Epithelial cell of prostate (primary cell): ENCODE results near the gene STIP1.

Experiments used
- DNase-seq: peaks from one replicate; pipeline ENCODE4 v3.0.0-alpha.2; 2011; ENCODE audit warnings: low read depth, low spot score
- H3K27ac ChIP-seq: fragments of 450-650 bp; 2 replicates; pipeline ENCODE4 v1.5.1; 2017; ENCODE audit warnings: mild to moderate bottlenecking

The STIP1 gene

GRCh38 chr11:64192434-64192833, 6.5 kb downstream of the STIP1 start:
- H3K27ac ChIP-seq = no peak overlapping the region
- DNase-seq = no peak

- no peak for DNase-seq
- H3K27ac ChIP-seq = no peak overlapping the region
These were observed 10.7 kb downstream of the STIP1 start for GRCh38 chr11:64196626-64197025.

- no peak overlapping the region for H3K27ac ChIP-seq
- no peak for DNase-seq
These were observed 12.5 kb downstream of the STIP1 start for GRCh38 chr11:64198511-64198910.

- H3K27ac ChIP-seq = no peak overlapping the region
- no peak for DNase-seq
These were observed 15.6 kb downstream of the STIP1 start for GRCh38 chr11:64201543-64201942.

- H3K27ac ChIP-seq = no peak overlapping the region
- DNase-seq = no peak
These were observed 17.0 kb downstream of the STIP1 start for GRCh38 chr11:64202992-64203391.

GRCh38 chr11:64203421-64204079, 17.6 kb downstream of the STIP1 start:
- H3K27ac ChIP-seq = no peak overlapping the region
- no peak for DNase-seq

- no peak overlapping the region for H3K27ac ChIP-seq
- no peak for DNase-seq
These were observed 18.1 kb downstream of the STIP1 start for GRCh38 chr11:64204080-64204440.

- DNase-seq = peak; percentile 66
- H3K27ac ChIP-seq = no peak overlapping the region
These were observed 18.6 kb downstream of the STIP1 start for GRCh38 chr11:64204464-64204989.

GRCh38 chr11:64206457-64207255, 20.7 kb downstream of the STIP1 start, which contains the start of gene FERMT3:
FERMT3 (plus strand) TSS chr11:64206721; CDS start chr11:64207365, 644 bp downstream.
- H3K27ac ChIP-seq = no peak within 1 kb of the TSS
- no peak for DNase-seq

GRCh38 chr11:64207256-64208085, 21.5 kb downstream of the STIP1 start:
- DNase-seq = no peak
- no peak overlapping the region for H3K27ac ChIP-seq

GRCh38 chr11:64208086-64208795, 22.3 kb downstream of the STIP1 start:
- H3K27ac ChIP-seq = no peak overlapping the region

GRCh38 chr11:64208796-64209562, 23.0 kb downstream of the STIP1 start:
- DNase-seq = no peak
- H3K27ac ChIP-seq = no peak overlapping the region

More at GRCh38 chr11:64208086-64208795, 22.3 kb downstream of the STIP1 start:
- DNase-seq = no peak

GRCh38 chr11:64209563-64209843, 23.5 kb downstream of the STIP1 start:
- DNase-seq = no peak
- no peak overlapping the region for H3K27ac ChIP-seq

GRCh38 chr11:64210301-64211020, 24.5 kb downstream of the STIP1 start:
- H3K27ac ChIP-seq = no peak overlapping the region

GRCh38 chr11:64211181-64211872, 25.4 kb downstream of the STIP1 start:
- H3K27ac ChIP-seq = no peak overlapping the region
- no peak for DNase-seq

More at GRCh38 chr11:64210301-64211020, 24.5 kb downstream of the STIP1 start:
- DNase-seq = no peak

GRCh38 chr11:64216879-64217278, 30.9 kb downstream of the STIP1 start:
- no peak overlapping the region for H3K27ac ChIP-seq
- DNase-seq = no peak

- DNase-seq = no peak
- no peak overlapping the region for H3K27ac ChIP-seq
These were observed 32.8 kb downstream of the STIP1 start for GRCh38 chr11:64218628-64219353.

- no peak for DNase-seq
- no peak overlapping the region for H3K27ac ChIP-seq
These were observed 33.3 kb downstream of the STIP1 start for GRCh38 chr11:64219354-64219684.
